ENCODE data around the gene HEYL. TPM values are rescaled to one million over a fixed set of nuclear protein-coding genes. Genes with fewer than 3 reads are reported as not detected.

Gene HEYL
- polyA plus RNA-seq, 1 experiment: 0.50 TPM

DNA sequence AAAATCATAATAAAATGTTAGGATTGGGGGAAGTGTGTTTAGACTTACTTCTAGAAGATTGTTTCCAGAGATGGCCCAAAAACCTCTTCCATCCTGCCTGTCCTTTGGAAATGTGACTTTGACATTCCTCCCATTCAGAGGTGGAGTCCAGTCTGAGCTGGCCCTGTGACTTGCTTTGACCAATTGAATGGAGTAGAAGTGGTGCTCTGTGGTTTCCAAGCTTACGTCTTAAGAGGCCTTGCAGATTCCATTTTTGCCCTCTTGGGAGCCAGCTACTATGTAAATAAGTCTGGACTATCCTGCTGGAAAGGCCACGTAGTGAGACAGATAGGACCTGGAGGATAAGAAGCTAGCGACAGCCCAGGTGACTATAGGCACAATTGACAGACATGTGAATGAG is 33.8 kb upstream of the HEYL start:
- peaks cover 42% of the 10 kb centered on the region for H3K27me3 ChIP-seq (ENCODE audit: control insufficient read depth, insufficient read depth, low read length)
- TF ChIP-seq CTCF (IDR thresholded peaks at IDR 0.05; ENCODE audit: insufficient read depth, low read depth, low read length): no peak
- H3K36me3 ChIP-seq (ENCODE audit: control insufficient read depth, insufficient read depth, low read length): no peaks in the 10 kb centered on the region
- POLR2A ChIA-PET: no interaction called here
- no peak overlapping the region for H3K4me3 ChIP-seq (ENCODE audit: low read depth, low read length)
- DNase-seq (ENCODE audit: low read depth): no peak
- CTCF ChIA-PET: interaction anchor here (1.1 to 10.0 kb wide), 4 partner anchors 8 to 29 kb away, joined by 4 to 137 read pairs (median 8); no protein-coding TSS in a partner anchor

GRCh38 chr1:39672551-39672947 is 33.1 kb upstream of the HEYL start:
- peak; percentile 49 for TF ChIP-seq CTCF (IDR thresholded peaks at IDR 0.05; ENCODE audit: insufficient read depth, low read depth, low read length)
- no peak for DNase-seq (ENCODE audit: low read depth)
- H3K27me3 ChIP-seq (ENCODE audit: control insufficient read depth, insufficient read depth, low read length): peaks cover 46% of the 10 kb centered on the region
- ChIA-PET POLR2A (interaction anchor here (0.5 kb wide), 1 partner anchor 66 kb away, joined by 7 read pairs; the partner anchor contains the start of gene PPIE), CTCF (interaction anchor here (1.2 to 10.0 kb wide), 8 partner anchors 9 to 66 kb away, joined by 3 to 137 read pairs (median 7); no protein-coding TSS in a partner anchor)
- no peaks in the 10 kb centered on the region for H3K36me3 ChIP-seq (ENCODE audit: control insufficient read depth, insufficient read depth, low read length)
- no peak overlapping the region for H3K4me3 ChIP-seq (ENCODE audit: low read depth, low read length)

DNA sequence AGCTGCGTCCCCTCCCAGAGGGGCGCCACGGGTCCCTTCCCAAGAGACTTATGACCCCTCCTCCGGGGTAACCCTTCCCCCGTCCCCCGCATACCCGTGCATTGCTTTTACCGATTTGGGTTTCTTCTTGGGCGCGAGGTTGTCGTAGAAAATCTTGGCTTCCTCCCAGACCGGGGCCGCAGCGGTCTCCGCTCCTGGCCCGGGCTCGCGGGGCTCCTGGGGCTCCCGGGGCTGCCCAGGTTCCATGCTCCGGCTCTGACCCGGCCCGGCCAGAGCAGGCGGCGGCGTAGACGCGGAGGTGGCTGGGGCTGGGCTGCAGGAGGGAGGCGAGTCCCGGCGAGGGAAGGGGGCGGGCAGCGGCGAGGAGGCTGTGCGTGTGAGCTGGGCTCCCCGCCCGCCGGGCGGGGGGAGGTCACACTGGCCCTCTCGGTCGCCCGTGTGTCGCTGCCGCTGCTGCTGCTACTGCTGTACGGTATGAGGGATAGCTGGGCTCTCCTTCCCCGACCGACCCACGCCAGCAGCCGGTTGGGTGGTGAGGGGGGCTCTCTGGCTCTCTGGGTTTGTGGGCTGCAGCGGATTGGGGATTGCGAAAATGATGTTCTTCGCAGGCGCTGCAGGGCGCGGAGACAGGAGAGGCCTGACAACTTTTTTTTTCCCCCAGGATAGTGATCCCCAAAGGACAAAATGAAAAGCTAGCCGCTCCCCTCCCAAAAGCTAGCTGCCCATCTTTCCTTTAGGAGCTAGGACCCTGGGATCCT is 32.5 kb upstream of the HEYL start, which contains the start of gene NT5C1A:
Gene NT5C1A (minus strand): TSS at position 315 of the 758 bp plus-strand sequence. CDS start 69 bp downstream, at position 246.
- ChIA-PET POLR2A (interaction anchor here (0.5 kb wide), 1 partner anchor 66 kb away, joined by 7 read pairs; the partner anchor contains the start of gene PPIE), CTCF (interaction anchor here (0.9 to 10.0 kb wide), 8 partner anchors 10 to 66 kb away, joined by 3 to 137 read pairs (median 7); no protein-coding TSS in a partner anchor)
- no peaks in the 10 kb centered on the region for H3K36me3 ChIP-seq (ENCODE audit: control insufficient read depth, insufficient read depth, low read length)
- DNase-seq (ENCODE audit: low read depth): no peak
- TF ChIP-seq CTCF (IDR thresholded peaks at IDR 0.05; ENCODE audit: insufficient read depth, low read depth, low read length): no peak
- H3K4me3 ChIP-seq (ENCODE audit: low read depth, low read length): peak within 1 kb of the TSS; percentile 29
- peaks cover 47% of the 10 kb centered on the region for H3K27me3 ChIP-seq (ENCODE audit: control insufficient read depth, insufficient read depth, low read length)

GRCh38 chr1:39671433-39671792 is 32.0 kb upstream of the HEYL start:
- H3K4me3 ChIP-seq (ENCODE audit: low read depth, low read length): peak overlapping the region; percentile 29; the same call in 1 of the 2 replicates
- no peak for TF ChIP-seq CTCF (IDR thresholded peaks at IDR 0.05; ENCODE audit: insufficient read depth, low read depth, low read length)
- ChIA-PET POLR2A (no interaction called here), CTCF (interaction anchor here (0.6 to 10.0 kb wide), 10 partner anchors 8 to 65 kb away, joined by 3 to 137 read pairs (median 7); no protein-coding TSS in a partner anchor)
- no peaks in the 10 kb centered on the region for H3K36me3 ChIP-seq (ENCODE audit: control insufficient read depth, insufficient read depth, low read length)
- DNase-seq (ENCODE audit: low read depth): no peak
- H3K27me3 ChIP-seq (ENCODE audit: control insufficient read depth, insufficient read depth, low read length): peaks cover 47% of the 10 kb centered on the region

GRCh38 chr1:39670689-39671088 is 31.2 kb upstream of the HEYL start:
- DNase-seq (ENCODE audit: low read depth): no peak
- Histone ChIP-seq H3K36me3 (ENCODE audit: control insufficient read depth, insufficient read depth, low read length) (no peaks in the 10 kb centered on the region), H3K4me3 (ENCODE audit: low read depth, low read length) (no peak overlapping the region), H3K27me3 (ENCODE audit: control insufficient read depth, insufficient read depth, low read length) (peaks cover 49% of the 10 kb centered on the region)
- ChIA-PET POLR2A (no interaction called here), CTCF (interaction anchor here (0.6 to 10.0 kb wide), 7 partner anchors 7 to 125 kb away, joined by 3 to 137 read pairs (median 5); no protein-coding TSS in a partner anchor)
- TF ChIP-seq CTCF (IDR thresholded peaks at IDR 0.05; ENCODE audit: insufficient read depth, low read depth, low read length): no peak

Measured in BJ (cell line).